Naive B cell (primary cell): ENCODE data around the gene ALDH8A1. TPM values are rescaled to one million over a fixed set of nuclear protein-coding genes. Genes with fewer than 3 reads are reported as not detected.
A peak's percentile ranks its signal among the peaks of the same experiment; 100 is the strongest.

ENCODE experiments used
- ATAC-seq, 2 donors: fragments of 150-1000 bp; cut with Tn5 transposase; 2 replicates each; pipeline ENCODE4 v1.10.0; 2021; ENCODE audit warnings: low read depth in 2 of 2, mild to moderate bottlenecking in 2 of 2, moderate library complexity in 2 of 2
- DNase-seq: peaks from one replicate; pipeline ENCODE4 v3.0.0; 2022
- H3K27ac Mint-ChIP-seq, 6 donors: one replicate each; pipeline ENCODE4 v1.8.0; 2020 to 2022; ENCODE audit warnings: mild to moderate bottlenecking in 6 of 6, mixed read lengths in 6 of 6, moderate library complexity in 5 of 6, inconsistent platforms in 2 of 6
- H3K27me3 Mint-ChIP-seq, 3 donors: one replicate each; pipeline ENCODE4 v1.8.0; 2021 to 2022; ENCODE audit warnings: mixed read lengths in 3 of 3, mild to moderate bottlenecking in 1 of 3
- H3K36me3 Mint-ChIP-seq, 2 donors: one replicate each; pipeline ENCODE4 v1.8.0; 2020 to 2022; ENCODE audit warnings: mixed read lengths in 2 of 2, inconsistent platforms in 1 of 2, mild to moderate bottlenecking in 1 of 2
- H3K4me1 Mint-ChIP-seq, 3 donors: one replicate each; pipeline ENCODE4 v1.8.0; 2020 to 2022; ENCODE audit warnings: mixed read lengths in 3 of 3, inconsistent platforms in 1 of 3, mild to moderate bottlenecking in 1 of 3, moderate library complexity in 1 of 3
- H3K4me3 Mint-ChIP-seq, 8 donors: one replicate each; pipeline ENCODE4 v1.8.0; 2020 to 2022; ENCODE audit warnings: mild to moderate bottlenecking in 8 of 8, mixed read lengths in 8 of 8, moderate library complexity in 8 of 8, inconsistent platforms in 2 of 8
- H3K9me3 Mint-ChIP-seq, 7 donors: one replicate each; pipeline ENCODE4 v1.8.0; 2020 to 2022; ENCODE audit warnings: mixed read lengths in 7 of 7, mild to moderate bottlenecking in 5 of 7, inconsistent platforms in 2 of 7, moderate library complexity in 1 of 7
- polyA plus RNA-seq, 6 donors: library from polyadenylated mRNA; unstranded; fragments of 300-500 nt; fragmentation: Illumina TruSeq; gene quantifications; one replicate each; pipeline ENCODE4 v1.2.3, GENCODE V29; 2021; ENCODE audit warnings: low read depth in 6 of 6

Gene ALDH8A1
- polyA plus RNA-seq, 6 donors from 2014 or later = 0.11 TPM; not detected in 5

DNA sequence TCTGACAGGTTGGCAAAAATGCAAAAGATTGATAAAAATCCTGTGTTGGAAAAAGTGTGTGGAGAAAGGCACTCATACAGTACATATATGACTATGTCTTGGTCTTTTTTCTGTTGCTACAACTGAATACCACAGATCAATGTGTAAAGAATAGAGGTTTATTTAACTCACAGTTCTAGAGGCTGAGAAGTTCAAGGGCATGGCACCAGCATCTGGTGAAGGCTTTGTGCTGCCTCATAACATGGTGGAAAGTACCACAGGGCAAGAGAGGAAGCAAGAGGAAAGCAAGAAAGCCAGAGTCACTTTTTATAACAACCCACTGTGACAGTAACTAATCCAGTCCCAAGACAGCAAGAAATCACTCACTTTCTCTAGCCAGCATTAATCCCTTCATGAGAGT, 57.5 kb downstream of the ALDH8A1 start:
- ATAC-seq = no peak

DNA sequence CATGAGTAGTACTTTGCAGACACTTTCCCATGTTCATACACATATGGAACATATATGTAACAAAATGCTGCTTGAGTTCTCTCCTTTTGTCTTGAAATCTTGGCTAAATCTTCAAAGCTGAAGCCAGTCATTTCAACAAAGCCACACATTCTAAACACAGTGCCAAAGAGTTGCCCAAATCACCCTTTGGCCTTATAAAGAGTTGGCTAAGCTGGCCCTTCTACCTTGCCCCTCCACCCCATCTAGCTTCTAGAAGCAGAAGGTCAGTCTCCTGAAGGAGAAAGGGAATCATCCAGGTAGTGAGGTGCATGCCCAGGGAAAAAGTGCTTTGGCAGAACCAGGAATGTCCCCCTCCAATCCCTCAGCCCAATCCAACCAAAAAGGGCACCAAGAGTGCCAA, 58.3 kb downstream of the ALDH8A1 start:
- Mint-ChIP-seq H3K9me3 (peaks cover 2 to 14% (median 8%) of the 10 kb centered on the region in 7 donors), H3K4me3 (no peak overlapping the region), H3K4me1 (no peaks in the 10 kb centered on the region), H3K36me3 (no peaks in the 10 kb centered on the region), H3K27me3 (peaks cover 12 to 30% (median 13%) of the 10 kb centered on the region in 3 donors), H3K27ac (no peak overlapping the region)
- ATAC-seq (no peak), DNase-seq (no peak)

More for the DNA sequence above, 57.5 kb downstream of the ALDH8A1 start:
- no peak overlapping the region for H3K27ac Mint-ChIP-seq
- no peak overlapping the region for H3K4me3 Mint-ChIP-seq
- H3K9me3 Mint-ChIP-seq = peaks cover 2 to 14% (median 8%) of the 10 kb centered on the region in 7 donors
- no peaks in the 10 kb centered on the region for H3K4me1 Mint-ChIP-seq
- peaks cover 10 to 25% (median 12%) of the 10 kb centered on the region in 3 donors for H3K27me3 Mint-ChIP-seq
- DNase-seq = no peak
- no peaks in the 10 kb centered on the region for H3K36me3 Mint-ChIP-seq

DNA sequence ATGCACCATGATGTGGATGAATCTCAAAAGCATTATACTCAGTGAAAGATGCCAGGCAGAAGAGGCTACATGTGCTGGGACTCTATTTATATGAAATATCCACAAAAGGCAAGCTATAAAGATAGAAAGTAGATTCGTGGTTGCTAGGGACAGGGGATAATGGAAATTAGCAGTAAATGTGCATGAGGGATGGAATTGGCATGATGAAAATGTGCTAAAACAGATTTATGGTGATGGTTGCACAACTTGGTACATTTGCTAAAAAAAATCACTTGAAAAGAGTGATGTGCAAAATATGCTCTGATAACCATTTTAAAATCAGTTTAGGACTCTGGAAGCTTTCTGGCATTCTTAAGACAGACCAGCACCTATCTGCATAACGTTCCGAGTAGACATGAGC, 61.6 kb downstream of the ALDH8A1 start:
- H3K4me1 Mint-ChIP-seq = no peaks in the 10 kb centered on the region
- H3K27me3 Mint-ChIP-seq = peaks cover 8 to 33% (median 19%) of the 10 kb centered on the region in 3 donors
- H3K36me3 Mint-ChIP-seq = no peaks in the 10 kb centered on the region
- ATAC-seq = no peak
- no peak overlapping the region for H3K4me3 Mint-ChIP-seq
- no peak for DNase-seq
- no peak overlapping the region for H3K27ac Mint-ChIP-seq
- H3K9me3 Mint-ChIP-seq = peaks cover 2 to 14% (median 11%) of the 10 kb centered on the region in 7 donors

DNA sequence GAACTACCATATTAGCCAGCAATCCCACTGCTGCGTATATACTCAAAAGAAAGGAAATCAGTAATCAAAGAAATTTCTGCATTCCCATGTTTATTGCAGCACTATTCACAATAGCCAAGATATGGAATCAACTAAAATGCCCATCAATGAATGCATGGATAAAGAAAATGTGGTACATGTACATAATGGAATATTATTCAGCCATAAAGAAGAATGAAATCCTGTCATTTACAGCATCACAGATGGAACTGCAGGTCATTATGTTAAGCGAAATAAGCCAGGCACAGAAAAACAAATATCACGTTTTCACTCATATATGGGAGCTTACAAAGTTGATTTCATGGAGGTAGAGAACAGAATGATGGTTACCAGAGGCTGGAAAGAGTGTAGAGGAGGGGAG, 65.1 kb downstream of the ALDH8A1 start:
- ATAC-seq (no peak), DNase-seq (no peak)
- H3K27me3 Mint-ChIP-seq = peaks cover 8 to 38% (median 23%) of the 10 kb centered on the region in 3 donors
- no peaks in the 10 kb centered on the region for H3K36me3 Mint-ChIP-seq
- H3K9me3 Mint-ChIP-seq = peaks cover 0 to 3% (median 0%) of the 10 kb centered on the region in 7 donors
- H3K4me1 Mint-ChIP-seq = no peaks in the 10 kb centered on the region
- no peak overlapping the region for H3K27ac Mint-ChIP-seq
- no peak overlapping the region for H3K4me3 Mint-ChIP-seq

DNA sequence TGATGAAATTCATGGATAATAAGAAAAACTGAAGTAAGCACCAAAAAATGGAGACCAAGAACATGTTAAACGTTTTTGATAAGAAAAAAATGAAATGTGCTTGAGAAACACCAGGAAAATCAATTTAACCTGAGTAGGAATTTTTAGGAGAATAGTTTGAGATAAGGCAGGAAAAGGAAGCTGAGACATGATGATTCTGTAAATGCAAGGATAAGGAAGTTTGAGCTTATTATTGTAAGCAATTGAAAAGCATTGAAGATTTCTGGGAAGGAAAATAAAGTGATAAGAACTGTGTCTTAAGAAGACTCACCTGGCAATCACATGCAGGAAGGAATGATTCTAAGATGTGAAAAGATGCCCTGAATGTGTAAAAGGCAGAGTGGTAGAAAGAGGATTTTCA, 66.6 kb downstream of the ALDH8A1 start:
- Mint-ChIP-seq H3K9me3 (peaks cover 0 to 3% (median 0%) of the 10 kb centered on the region in 7 donors), H3K4me1 (no peaks in the 10 kb centered on the region), H3K27me3 (peaks cover 13 to 28% (median 17%) of the 10 kb centered on the region in 3 donors), H3K4me3 (no peak overlapping the region), H3K27ac (no peak overlapping the region), H3K36me3 (no peaks in the 10 kb centered on the region)
- DNase-seq (no peak), ATAC-seq (no peak)

DNA sequence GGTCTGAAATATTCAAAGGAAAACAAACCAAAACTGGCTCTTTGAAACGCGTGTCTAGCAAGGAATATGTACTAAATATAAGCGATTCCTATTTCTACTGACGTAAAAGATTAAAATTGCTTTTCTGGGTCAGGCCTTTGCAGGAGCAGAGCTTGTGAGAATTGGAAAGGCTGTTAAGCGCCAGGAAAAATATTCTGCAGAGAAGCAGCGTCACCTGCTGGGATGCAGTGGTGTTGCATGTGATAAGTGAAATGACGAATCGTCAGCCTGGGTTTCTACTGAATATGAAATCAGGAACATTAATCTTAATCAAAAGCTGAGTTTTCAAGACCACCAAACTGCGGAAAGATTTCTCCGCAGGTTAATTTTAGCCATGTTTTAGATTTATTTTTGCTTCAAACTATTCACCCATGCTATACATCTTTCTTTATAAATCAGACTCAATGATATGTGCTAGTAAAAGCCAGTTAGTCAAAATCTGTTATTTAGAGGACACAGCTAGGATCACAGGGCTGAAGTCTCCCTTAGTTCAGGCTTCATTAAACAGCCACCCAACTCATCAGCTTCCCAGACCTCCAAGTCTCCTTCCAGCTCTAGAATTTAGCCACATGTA, 67.4 kb downstream of the ALDH8A1 start:
- DNase-seq (peak; percentile 31), ATAC-seq (peak in 1 of 2 donors; percentile 28)
- H3K9me3 Mint-ChIP-seq = peaks cover 0 to 3% (median 0%) of the 10 kb centered on the region in 7 donors
- no peak overlapping the region for H3K27ac Mint-ChIP-seq
- H3K4me1 Mint-ChIP-seq = no peaks in the 10 kb centered on the region
- peaks cover 13 to 28% (median 17%) of the 10 kb centered on the region in 3 donors for H3K27me3 Mint-ChIP-seq
- no peaks in the 10 kb centered on the region for H3K36me3 Mint-ChIP-seq
- H3K4me3 Mint-ChIP-seq = no peak overlapping the region

DNA sequence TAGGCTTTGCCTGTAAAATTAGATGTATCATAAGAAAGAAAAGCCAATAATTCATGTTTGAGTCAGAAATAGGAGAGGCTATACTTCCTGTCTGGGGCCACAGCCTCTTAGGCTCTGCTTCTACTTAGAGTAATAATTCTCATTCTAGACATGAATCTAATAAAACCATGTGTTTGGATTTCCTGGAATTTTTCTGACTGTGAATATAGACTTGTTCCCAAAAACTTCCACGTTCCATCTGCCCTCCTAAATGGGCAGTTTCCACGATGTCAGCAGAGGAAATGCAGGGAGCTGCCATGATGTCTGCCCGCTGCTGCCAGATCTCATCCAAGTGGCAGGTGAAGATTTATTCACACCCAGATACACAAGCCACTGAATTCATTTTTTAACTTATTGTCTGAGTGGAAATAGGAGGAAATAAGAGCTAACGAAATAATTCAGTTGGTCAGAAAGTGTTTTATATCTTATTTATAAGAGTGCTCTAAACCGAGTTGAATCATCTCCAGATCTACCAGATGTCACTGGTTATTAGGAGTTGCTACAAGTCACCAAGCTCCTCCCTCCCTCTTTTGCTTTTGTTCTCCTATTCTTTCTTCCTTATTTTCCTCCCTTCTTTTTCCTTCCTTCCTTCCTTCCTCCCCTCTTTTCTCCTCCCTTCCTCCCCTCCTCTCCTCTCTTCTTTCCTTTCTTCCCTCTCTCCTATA, 69.3 kb downstream of the ALDH8A1 start:
- ATAC-seq = no peak
- no peak overlapping the region for H3K4me3 Mint-ChIP-seq

DNA sequence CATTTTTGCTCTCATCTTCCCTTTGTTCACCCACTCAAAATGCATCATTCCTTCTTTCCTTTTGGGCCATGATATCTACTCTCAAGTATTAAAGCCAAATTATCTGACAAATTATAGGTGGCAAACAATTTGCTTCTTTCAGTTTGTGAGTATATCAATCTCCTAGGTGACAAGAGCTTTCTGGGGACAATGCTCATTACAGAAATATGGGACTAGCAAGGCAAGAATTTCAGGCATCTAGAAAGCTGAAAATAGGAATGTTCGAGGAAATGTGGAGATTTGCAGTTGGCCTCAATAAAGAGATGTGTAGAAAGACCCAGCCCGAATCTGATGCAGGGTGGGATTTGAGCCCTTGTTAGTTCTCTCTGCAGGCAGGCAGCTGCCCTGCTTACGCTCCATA, 71.8 kb downstream of the ALDH8A1 start:
- H3K27ac Mint-ChIP-seq = no peak overlapping the region
- H3K36me3 Mint-ChIP-seq = peaks cover 6 to 8% of the 10 kb centered on the region in 2 donors
- peaks cover 5 to 25% (median 14%) of the 10 kb centered on the region in 7 donors for H3K9me3 Mint-ChIP-seq
- DNase-seq = no peak
- no peak for ATAC-seq
- no peak overlapping the region for H3K4me3 Mint-ChIP-seq
- peaks cover 0 to 12% (median 6%) of the 10 kb centered on the region in 3 donors for H3K4me1 Mint-ChIP-seq
- peaks cover 2 to 9% (median 3%) of the 10 kb centered on the region in 3 donors for H3K27me3 Mint-ChIP-seq

More for the DNA sequence above, 69.3 kb downstream of the ALDH8A1 start:
- Mint-ChIP-seq H3K4me1 (no peaks in the 10 kb centered on the region), H3K27me3 (peaks cover 9 to 23% (median 17%) of the 10 kb centered on the region in 3 donors), H3K27ac (peak overlapping the region in 1 of 6 donors; percentile 77), H3K9me3 (peaks cover 2 to 8% (median 3%) of the 10 kb centered on the region in 7 donors), H3K36me3 (peaks cover 0 to 3% of the 10 kb centered on the region in 2 donors)
- DNase-seq = no peak

DNA sequence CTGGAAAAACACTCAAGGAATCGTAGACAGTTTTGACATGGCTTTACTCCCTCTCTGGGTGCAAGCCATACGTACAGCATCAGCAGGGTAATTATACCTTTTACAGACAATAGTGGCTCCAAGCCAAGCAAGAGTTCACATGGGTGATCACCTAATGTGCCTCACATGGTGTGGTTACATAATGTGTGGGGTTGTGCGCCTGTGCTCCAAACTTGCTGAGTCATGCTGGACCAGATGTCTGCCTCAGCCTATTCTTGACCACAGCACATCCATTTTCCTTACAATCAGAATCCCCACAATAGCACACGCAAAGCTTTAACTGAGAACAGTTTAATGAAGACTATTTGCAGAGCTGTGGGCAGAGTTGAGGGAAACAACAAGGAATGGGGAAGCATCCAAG, 74.5 kb downstream of the ALDH8A1 start:
- no peak overlapping the region for H3K4me3 Mint-ChIP-seq
- H3K36me3 Mint-ChIP-seq = peaks cover 6 to 8% of the 10 kb centered on the region in 2 donors
- peaks cover 5 to 25% (median 14%) of the 10 kb centered on the region in 7 donors for H3K9me3 Mint-ChIP-seq
- H3K27me3 Mint-ChIP-seq = peaks cover 0 to 8% (median 0%) of the 10 kb centered on the region in 3 donors
- ATAC-seq = no peak
- H3K4me1 Mint-ChIP-seq = peaks cover 0 to 18% (median 12%) of the 10 kb centered on the region in 3 donors
- DNase-seq = no peak
- H3K27ac Mint-ChIP-seq = no peak overlapping the region

DNA sequence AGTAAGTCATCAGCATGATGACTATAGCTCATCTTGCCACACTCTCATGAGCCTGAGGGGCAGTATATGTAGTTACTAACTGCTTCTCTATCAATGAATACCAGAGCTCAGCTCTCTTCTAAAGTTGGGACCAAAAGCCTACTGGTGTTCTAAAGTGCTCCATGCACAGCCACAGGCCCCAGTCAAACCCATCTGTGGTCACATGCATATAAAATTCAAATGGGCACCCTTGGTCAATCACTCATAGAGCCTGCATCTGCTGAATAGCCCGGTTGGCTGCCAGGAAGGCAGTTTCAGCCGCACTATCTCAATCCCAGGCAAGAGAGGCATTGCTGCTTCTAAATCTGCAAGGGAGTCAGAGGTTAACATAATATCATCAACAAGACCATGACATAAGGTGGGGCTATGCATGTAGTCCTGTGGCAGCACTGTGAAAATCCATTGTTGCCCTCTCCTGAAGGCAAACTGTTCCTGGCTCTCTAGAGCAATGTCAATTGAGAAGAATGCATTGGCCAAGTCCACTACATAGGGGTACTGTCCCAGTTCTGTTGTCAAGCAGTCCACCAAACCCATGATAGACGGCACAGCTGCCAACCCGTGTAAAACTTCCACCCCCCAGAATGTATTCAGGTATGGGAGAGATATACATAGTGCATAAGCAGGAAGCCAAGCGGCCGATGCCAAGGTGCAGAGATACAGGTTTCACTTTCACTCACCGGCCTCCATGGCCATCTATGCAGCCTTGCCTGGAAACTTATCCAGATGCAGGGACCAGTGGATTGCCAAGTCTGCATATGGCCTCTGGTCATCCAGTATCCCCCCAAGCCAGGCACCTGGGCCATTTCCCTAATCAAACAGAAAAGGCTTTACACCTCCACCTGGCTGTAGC, 76.2 kb downstream of the ALDH8A1 start:
- Mint-ChIP-seq H3K9me3 (peaks cover 5 to 25% (median 14%) of the 10 kb centered on the region in 7 donors), H3K4me1 (peaks cover 0 to 18% (median 12%) of the 10 kb centered on the region in 3 donors)
- no peak for ATAC-seq

DNA sequence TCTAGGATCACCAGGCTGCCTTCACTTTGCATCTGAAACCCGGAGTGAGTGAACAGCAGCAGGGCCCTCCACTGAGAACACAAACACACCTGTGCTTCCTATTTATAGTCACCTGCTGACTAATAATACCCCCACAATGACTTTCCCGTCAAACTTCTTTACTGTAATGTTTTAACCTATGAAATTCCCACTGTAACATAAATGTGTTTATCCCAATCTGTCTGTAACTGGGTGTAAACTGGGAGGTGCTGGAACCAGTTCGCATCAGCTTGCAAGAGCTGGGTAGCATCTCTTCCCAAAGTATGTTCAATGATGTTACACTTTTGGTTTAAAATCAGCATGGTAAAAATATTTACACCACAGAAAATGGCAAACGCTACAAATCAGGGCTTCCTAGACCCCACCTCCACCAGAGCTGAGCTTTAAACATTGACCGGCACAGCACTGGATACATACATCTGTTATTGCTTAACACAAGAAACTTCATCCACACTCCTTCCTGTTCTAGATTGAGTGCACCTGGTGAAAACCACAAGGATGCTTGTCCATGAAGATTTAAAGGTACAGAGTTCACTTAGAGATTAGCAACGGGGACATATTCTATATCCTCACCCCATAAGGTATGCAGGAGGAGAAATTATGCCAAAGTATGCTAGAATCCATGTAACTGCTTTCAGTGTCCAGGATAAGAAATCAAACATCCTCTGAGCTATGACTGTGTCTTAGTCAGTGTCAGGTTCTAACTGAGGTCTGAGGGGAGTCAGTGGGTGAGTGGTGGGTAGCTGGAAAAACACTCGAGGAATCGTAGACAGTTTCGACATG, 79.0 kb downstream of the ALDH8A1 start:
- Mint-ChIP-seq H3K27me3 (peaks cover 0 to 3% (median 0%) of the 10 kb centered on the region in 3 donors), H3K9me3 (peaks cover 5 to 19% (median 13%) of the 10 kb centered on the region in 7 donors), H3K27ac (no peak overlapping the region), H3K4me3 (no peak overlapping the region), H3K36me3 (peaks cover 6 to 7% of the 10 kb centered on the region in 2 donors), H3K4me1 (peaks cover 0 to 18% (median 12%) of the 10 kb centered on the region in 3 donors)
- DNase-seq (no peak), ATAC-seq (no peak)

More for the DNA sequence above, 76.2 kb downstream of the ALDH8A1 start:
- Mint-ChIP-seq H3K4me3 (peak overlapping the region in 5 of 8 donors; percentile 2 to 43 (median 37)), H3K27ac (peak overlapping the region in 1 of 6 donors; percentile 45), H3K27me3 (peaks cover 0 to 8% (median 0%) of the 10 kb centered on the region in 3 donors), H3K36me3 (peaks cover 6 to 8% of the 10 kb centered on the region in 2 donors)
- no peak for DNase-seq

DNA sequence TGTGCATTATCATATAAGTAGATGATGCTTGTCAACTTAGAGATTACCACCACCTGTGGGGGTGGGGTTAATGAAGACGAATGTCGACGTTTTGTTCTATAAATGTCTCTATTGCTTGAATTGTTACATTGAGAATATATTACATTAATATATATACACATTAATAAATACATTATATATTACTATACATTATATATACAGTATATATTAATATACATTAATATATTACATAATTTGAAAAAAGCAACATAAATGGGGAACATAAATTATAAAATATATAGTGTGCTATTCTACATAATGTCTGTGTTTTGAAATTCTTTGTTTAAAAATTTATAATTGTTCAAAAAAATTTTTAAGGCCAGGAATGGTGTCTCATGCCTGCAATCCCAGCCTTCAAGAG, 81.1 kb downstream of the ALDH8A1 start:
- DNase-seq (no peak), ATAC-seq (no peak)
- H3K4me1 Mint-ChIP-seq = peaks cover 0 to 12% (median 12%) of the 10 kb centered on the region in 3 donors
- H3K9me3 Mint-ChIP-seq = peaks cover 0 to 6% (median 0%) of the 10 kb centered on the region in 7 donors
- peaks cover 0 to 3% (median 0%) of the 10 kb centered on the region in 3 donors for H3K27me3 Mint-ChIP-seq
- H3K36me3 Mint-ChIP-seq = no peaks in the 10 kb centered on the region
- no peak overlapping the region for H3K4me3 Mint-ChIP-seq
- no peak overlapping the region for H3K27ac Mint-ChIP-seq
